IMR-90 (cell line): ENCODE measurements around the gene SLC66A2. TPM values are rescaled to one million over a fixed set of nuclear protein-coding genes. Genes with fewer than 3 reads are reported as not detected.

Experiments
- ATAC-seq: fragments of 200-7000 bp; cut with Tn5 transposase; 2 replicates; pipeline ENCODE4 v1.9.1; 2020; ENCODE audit warnings: low read depth, mild to moderate bottlenecking, moderate library complexity
- BruUV-seq: library from RNA; stranded (reverse); fragments of 400-500 nt; replicated peaks from 2 replicates; lab custom pipeline; 2021; lab: Mats Ljungman, UMichigan
- CTCF ChIA-PET: fragments of 300-600 bp; formaldehyde crosslinking; extraction: SDS; loops from one replicate; lab custom pipeline; 2021; ENCODE audit warnings: antibody characterized with exemption; lab: Yijun Ruan, JAX
- POLR2A ChIA-PET: fragments of 300-600 bp; sonication (Branson Sonifier 250); formaldehyde crosslinking; loops from one replicate; lab custom pipeline; 2022; ENCODE audit warnings: antibody characterized with exemption; ENCODE audit not compliant: unreplicated experiment; lab: Charles Lee
- DNase-seq: peaks from one replicate; pipeline ENCODE4 v3.0.0; 2013
- H2AFZ ChIP-seq: replicated peaks from 2 replicates; pipeline ENCODE3; 2013; ENCODE audit warnings: low read length, mild to moderate bottlenecking; ENCODE audit not compliant: poor library complexity
- H2AK5ac ChIP-seq: 2 replicates; pipeline ENCODE4 v1.6.1; 2013; ENCODE audit warnings: low read depth, low read length, inconsistent platforms
- H2AK9ac ChIP-seq: replicated peaks from 2 replicates; pipeline ENCODE3; 2013; ENCODE audit warnings: mild to moderate bottlenecking, low read depth, low read length, moderate library complexity; ENCODE audit not compliant: poor library complexity
- H2BK120ac ChIP-seq: 2 replicates; pipeline ENCODE4 v1.6.1; 2013; ENCODE audit warnings: low read depth, low read length, inconsistent platforms
- H2BK15ac ChIP-seq: 3 replicates; pipeline ENCODE4 v1.6.1; 2013; ENCODE audit warnings: low read depth, low read length, inconsistent platforms
- H2BK20ac ChIP-seq: 2 replicates; pipeline ENCODE4 v1.6.1; 2013; ENCODE audit warnings: low read depth, mild to moderate bottlenecking, inconsistent platforms, low read length, moderate library complexity
- H2BK5ac ChIP-seq: 2 replicates; pipeline ENCODE4 v1.6.1; 2013; ENCODE audit warnings: mild to moderate bottlenecking, low read depth, low read length, inconsistent platforms; ENCODE audit not compliant: poor library complexity, severe bottlenecking
- H3K14ac ChIP-seq: replicated peaks from 2 replicates; pipeline ENCODE4 v1.6.1; 2013; ENCODE audit warnings: low read depth, low read length, inconsistent platforms
- H3K18ac ChIP-seq: 2 replicates; pipeline ENCODE4 v1.6.1; 2013; ENCODE audit warnings: low read depth, low read length, control low read depth
- H3K23ac ChIP-seq: 2 replicates; pipeline ENCODE4 v1.6.1; 2013; ENCODE audit warnings: low read depth, low read length, inconsistent platforms
- H3K27ac ChIP-seq: 2 replicates; pipeline ENCODE4 v1.5.1; 2013; ENCODE audit warnings: mild to moderate bottlenecking, control low read depth, low read length; ENCODE audit not compliant: insufficient read depth
- H3K27me3 ChIP-seq: 2 replicates; pipeline ENCODE4 v1.6.1; 2013; ENCODE audit warnings: low read length; ENCODE audit not compliant: control insufficient read depth, insufficient read depth
- H3K36me3 ChIP-seq: 2 replicates; pipeline ENCODE4 v1.6.1; 2013; ENCODE audit warnings: low read length, mixed read lengths; ENCODE audit not compliant: control insufficient read depth, insufficient read depth
- H3K4ac ChIP-seq: 2 replicates; pipeline ENCODE4 v1.6.1; 2013; ENCODE audit warnings: low read depth, low read length, inconsistent platforms
- H3K4me1 ChIP-seq: 2 replicates; pipeline ENCODE4 v1.6.1; 2013; ENCODE audit warnings: low read length, mixed read lengths; ENCODE audit not compliant: control insufficient read depth, insufficient read depth
- H3K4me2 ChIP-seq: 2 replicates; pipeline ENCODE4 v1.6.1; 2013; ENCODE audit warnings: low read depth, mild to moderate bottlenecking, control low read depth, low read length, moderate library complexity
- H3K4me3 ChIP-seq: 2 replicates; pipeline ENCODE4 v1.5.1; 2013; ENCODE audit warnings: low read depth, mild to moderate bottlenecking, control low read depth, low read length, moderate library complexity; ENCODE audit not compliant: insufficient read depth
- H3K56ac ChIP-seq: 2 replicates; pipeline ENCODE4 v1.6.1; 2013; ENCODE audit warnings: low read length, inconsistent platforms; ENCODE audit not compliant: insufficient read depth; ENCODE audit errors: extremely low read depth
- H3K79me1 ChIP-seq, 2 experiments: 2 replicates each; pipeline ENCODE4 v1.6.1; 2013; ENCODE audit warnings: low read length in 2 of 2, inconsistent platforms in 1 of 2, low read depth in 1 of 2
- H3K9ac ChIP-seq: 2 replicates; pipeline ENCODE4 v1.6.1; 2013; ENCODE audit warnings: low read depth, low read length, control low read depth
- H3K9me1 ChIP-seq: 2 replicates; pipeline ENCODE4 v1.6.1; 2013; ENCODE audit warnings: low read length, inconsistent platforms; ENCODE audit not compliant: insufficient read depth
- H3K9me3 ChIP-seq: 2 replicates; pipeline ENCODE4 v1.6.1; 2013; ENCODE audit warnings: low read length; ENCODE audit not compliant: control insufficient read depth, insufficient read depth
- H4K20me1 ChIP-seq: 2 replicates; pipeline ENCODE4 v1.6.1; 2013; ENCODE audit warnings: low read length, inconsistent platforms; ENCODE audit not compliant: insufficient read depth
- H4K5ac ChIP-seq: 2 replicates; pipeline ENCODE4 v1.6.1; 2013; ENCODE audit warnings: mild to moderate bottlenecking, low read depth, low read length, control low read depth
- H4K8ac ChIP-seq, 2 experiments: 2 replicates each; pipeline ENCODE4 v1.6.1; 2013; ENCODE audit warnings: low read depth in 2 of 2, low read length in 2 of 2, control low read depth in 1 of 2, inconsistent platforms in 1 of 2
- H4K91ac ChIP-seq: 2 replicates; pipeline ENCODE4 v1.6.1; 2013; ENCODE audit warnings: low read depth, low read length, inconsistent platforms; ENCODE audit not compliant: insufficient read depth
- BHLHE40 ChIP-seq: fragments of 150-350 bp; IDR thresholded peaks from 2 replicates; pipeline ENCODE4 v1.6.1; 2016; ENCODE audit warnings: mild to moderate bottlenecking, low read depth, low read length
- CEBPB ChIP-seq: IDR thresholded peaks from 2 replicates; pipeline ENCODE4 v1.6.1; 2012; ENCODE audit warnings: low read depth, low read length, improper control_type of control experiment
- CHD1 ChIP-seq: IDR thresholded peaks from 2 replicates; pipeline ENCODE4 v1.6.1; 2012; ENCODE audit warnings: low read depth, low read length, improper control_type of control experiment
- ELK1 ChIP-seq: fragments of 150-350 bp; IDR thresholded peaks from 2 replicates; pipeline ENCODE4 v1.6.1; 2016; ENCODE audit warnings: low read depth, mild to moderate bottlenecking, low read length, moderate library complexity, borderline replicate concordance
- FOS ChIP-seq: fragments of 150-350 bp; IDR thresholded peaks from 2 replicates; pipeline ENCODE4 v1.6.1; 2016; ENCODE audit warnings: low read depth, low read length
- MAFK ChIP-seq: IDR thresholded peaks from 2 replicates; pipeline ENCODE4 v1.6.1; 2012; ENCODE audit warnings: low read depth, low read length, improper control_type of control experiment
- MAZ ChIP-seq: IDR thresholded peaks from 2 replicates; pipeline ENCODE4 v1.6.1; 2012; ENCODE audit warnings: low read depth, mild to moderate bottlenecking, low read length, improper control_type of control experiment, moderate library complexity, borderline replicate concordance
- MXI1 ChIP-seq: IDR thresholded peaks from 2 replicates; pipeline ENCODE4 v1.6.1; 2012; ENCODE audit warnings: low read depth, mild to moderate bottlenecking, low read length, moderate library complexity, borderline replicate concordance
- NFE2L2 ChIP-seq: fragments of 150-350 bp; IDR thresholded peaks from 2 replicates; pipeline ENCODE4 v1.6.1; 2016; ENCODE audit warnings: low read depth, mild to moderate bottlenecking, low read length
- POLR2A ChIP-seq: IDR thresholded peaks from 2 replicates; pipeline ENCODE4 v1.6.1; 2012; ENCODE audit warnings: mild to moderate bottlenecking, low read depth, low read length
- RAD21 ChIP-seq: IDR thresholded peaks from 2 replicates; pipeline ENCODE4 v1.6.1; 2012; ENCODE audit warnings: low read length, improper control_type of control experiment
- RCOR1 ChIP-seq: IDR thresholded peaks from 2 replicates; pipeline ENCODE4 v1.6.1; 2012; ENCODE audit warnings: mild to moderate bottlenecking, low read length, improper control_type of control experiment; ENCODE audit not compliant: insufficient replicate concordance
- RFX5 ChIP-seq: IDR thresholded peaks from 2 replicates; pipeline ENCODE4 v1.8.0; 2012; ENCODE audit warnings: low read depth, mild to moderate bottlenecking, low read length, moderate library complexity
- USF2 ChIP-seq: fragments of 150-350 bp; IDR thresholded peaks from 2 replicates; pipeline ENCODE4 v1.6.1; 2017; ENCODE audit warnings: mild to moderate bottlenecking, antibody characterized with exemption, low read length, low read depth
- WGBS, 2 experiments: methylation state at CpG; one replicate each; pipeline versions ENCODE4 v1.1.5 to v1.1.7; 2013; ENCODE audit warnings: missing lambda C conversion rate in 2 of 2; ENCODE audit not compliant: insufficient read length in 1 of 2; ENCODE audit errors: extremely low coverage in 2 of 2; 5-methylcytosine and 5-hydroxymethylcytosine counted together
- dilution Hi-C: fragments of 300-500 bp; cut with HindIII; formaldehyde crosslinking; loops from one replicate; pipeline ENCODE4 v1.14.3; 2018; ENCODE audit warnings: low sequenced_read_pairs; ENCODE audit not compliant: unreplicated experiment
- in situ Hi-C: fragments of 300-500 bp; cut with MboI; formaldehyde crosslinking; loops from 3 replicates; pipeline ENCODE4 v1.14.3; 2019; ENCODE audit warnings: low sequenced_read_pairs, inconsistent platforms, mixed read lengths
- intact Hi-C: fragments of 100-400 bp; cut with micrococcal nuclease; formaldehyde crosslinking; loops from 2 replicates; pipeline ENCODE4 v1.10.0; 2022
- polyA plus RNA-seq, 3 experiments: library from polyadenylated mRNA; depleted of rRNA; stranded (reverse); fragments of >200 nt; gene quantifications; 2 replicates each; pipeline ENCODE4 v1.2.3, GENCODE V29; 2012; ENCODE audit warnings: low replicate concordance in 1 of 3
- total RNA-seq: library from RNA; depleted of rRNA; stranded (reverse); fragments of >200 nt; gene quantifications from 2 replicates; pipeline ENCODE4 v1.2.3, GENCODE V29; 2012
- TF ChIP-seq, protein P1 (sequence below): conservative IDR thresholded peaks from 2 replicates; pipeline ENCODE4 v1.5.1; 2012; ENCODE audit warnings: mild to moderate bottlenecking, low read depth, low read length, improper control_type of control experiment

The SLC66A2 gene
- total and polyA plus RNA-seq, 2 of the 4 experiments (the other 2 are of a cell fraction), result 17.6 to 23.5 TPM

DNA sequence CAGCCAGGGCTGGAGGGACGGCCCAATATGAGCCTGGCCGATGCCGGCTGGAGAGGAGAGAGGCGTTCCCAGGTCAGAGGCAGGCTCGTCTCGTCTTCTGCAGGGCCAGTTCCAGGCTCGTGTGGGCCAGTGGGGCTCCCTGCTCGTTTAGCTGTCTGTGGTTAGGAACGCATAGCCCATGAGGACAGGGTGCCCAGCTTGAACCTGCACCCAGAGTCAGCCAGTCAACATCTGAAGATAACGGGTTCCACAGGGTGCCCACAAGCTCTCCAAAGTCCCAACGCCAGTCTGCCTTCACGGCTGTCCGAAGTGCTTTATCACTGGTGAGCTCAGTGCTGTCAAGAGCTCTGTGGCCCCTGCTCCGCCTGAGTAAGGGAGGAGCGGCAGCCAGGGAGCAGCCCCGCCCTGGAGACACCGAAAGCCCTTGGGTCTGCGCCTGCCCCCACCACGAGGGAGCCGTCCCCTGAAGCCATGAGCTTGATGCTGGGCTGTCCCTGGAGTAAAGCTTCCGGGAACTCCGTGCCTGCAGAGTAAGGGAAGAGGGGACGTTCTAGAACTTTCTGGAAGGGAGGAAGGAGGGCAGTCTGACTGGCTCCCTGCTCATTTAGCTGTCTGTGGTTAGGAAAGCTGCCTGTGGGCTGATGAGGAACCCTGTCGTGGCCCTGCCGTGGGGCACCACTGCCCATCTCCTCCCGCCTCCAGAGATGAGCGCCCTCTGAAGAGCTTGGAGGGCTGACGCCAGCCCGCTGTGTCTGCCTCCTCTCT lies 10.3 kb upstream of the SLC66A2 start:
- in situ Hi-C loops, result no loop called here
- no peak overlapping the region for H3K27ac ChIP-seq
- 74% methylated on average over 7 of the region's 29 CpGs; no CpG with 5 or more reads in 1 of the 2 experiments for WGBS, 2 experiments
- peak overlapping the region; percentile 3 for H2AFZ ChIP-seq
- H2AK9ac ChIP-seq, result peak overlapping the region; percentile 33
- H2BK5ac ChIP-seq, result peak overlapping the region; percentile 10
- H2BK20ac ChIP-seq, result peak overlapping the region; percentile 2; the same call in 1 of the 2 replicates
- dilution Hi-C loops, result no loop called here
- DNase-seq (no peak), ATAC-seq (no peak)
- no peak overlapping the region for H4K5ac ChIP-seq
- no peak overlapping the region for H3K14ac ChIP-seq
- TF ChIP-seq USF2 (no peak), NFE2L2 (no peak), RAD21 (no peak), FOS (no peak), MAFK (no peak), RCOR1 (no peak), CEBPB (no peak), MXI1 (no peak), RFX5 (no peak), BHLHE40 (no peak), POLR2A (no peak), MAZ (no peak), ELK1 (no peak), CHD1 (no peak)
- TF ChIP-seq, protein P1, sequence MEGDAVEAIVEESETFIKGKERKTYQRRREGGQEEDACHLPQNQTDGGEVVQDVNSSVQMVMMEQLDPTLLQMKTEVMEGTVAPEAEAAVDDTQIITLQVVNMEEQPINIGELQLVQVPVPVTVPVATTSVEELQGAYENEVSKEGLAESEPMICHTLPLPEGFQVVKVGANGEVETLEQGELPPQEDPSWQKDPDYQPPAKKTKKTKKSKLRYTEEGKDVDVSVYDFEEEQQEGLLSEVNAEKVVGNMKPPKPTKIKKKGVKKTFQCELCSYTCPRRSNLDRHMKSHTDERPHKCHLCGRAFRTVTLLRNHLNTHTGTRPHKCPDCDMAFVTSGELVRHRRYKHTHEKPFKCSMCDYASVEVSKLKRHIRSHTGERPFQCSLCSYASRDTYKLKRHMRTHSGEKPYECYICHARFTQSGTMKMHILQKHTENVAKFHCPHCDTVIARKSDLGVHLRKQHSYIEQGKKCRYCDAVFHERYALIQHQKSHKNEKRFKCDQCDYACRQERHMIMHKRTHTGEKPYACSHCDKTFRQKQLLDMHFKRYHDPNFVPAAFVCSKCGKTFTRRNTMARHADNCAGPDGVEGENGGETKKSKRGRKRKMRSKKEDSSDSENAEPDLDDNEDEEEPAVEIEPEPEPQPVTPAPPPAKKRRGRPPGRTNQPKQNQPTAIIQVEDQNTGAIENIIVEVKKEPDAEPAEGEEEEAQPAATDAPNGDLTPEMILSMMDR, result no peak
- no peak overlapping the region for H2BK15ac ChIP-seq
- H2BK120ac ChIP-seq, result peak overlapping the region; percentile 21; the same call in 1 of the 2 replicates
- H3K36me3 ChIP-seq, result no peaks in the 10 kb centered on the region
- H3K4ac ChIP-seq, result peak overlapping the region; percentile 26
- H3K4me3 ChIP-seq, result no peak overlapping the region
- no peaks in the 10 kb centered on the region for H3K27me3 ChIP-seq
- H3K9me3 ChIP-seq, result no peaks in the 10 kb centered on the region
- peaks cover 0 to 9% of the 10 kb centered on the region in 2 experiments; a peak in 2 of 4 replicates for H3K79me1 ChIP-seq
- ChIA-PET POLR2A (no interaction called here), CTCF (no interaction called here)
- H4K20me1 ChIP-seq, result peaks cover 6% of the 10 kb centered on the region; the same call in 1 of the 2 replicates
- intact Hi-C loops, result loop anchor here (10.0 kb wide), 1 partner anchor 117 kb away; no protein-coding TSS in a partner anchor
- no peak overlapping the region for H3K4me2 ChIP-seq
- H3K56ac ChIP-seq, result no peak overlapping the region
- H3K23ac ChIP-seq, result no peak overlapping the region
- no TSS peak for BruUV-seq
- H3K18ac ChIP-seq, result no peak overlapping the region
- peaks cover 7% of the 10 kb centered on the region for H3K4me1 ChIP-seq
- peak overlapping the region; percentile 75 for H2AK5ac ChIP-seq
- H3K9ac ChIP-seq, result no peak overlapping the region
- H3K9me1 ChIP-seq, result peaks cover 3% of the 10 kb centered on the region; the same call in 1 of the 2 replicates
- peak overlapping the region; percentile 50 for H4K91ac ChIP-seq
- peak overlapping the region in 1 of 2 experiments; percentile 11; a peak in 1 of 4 replicates for H4K8ac ChIP-seq
